CD4-positive, alpha-beta T cell treated with Interleukin-15 for 4 hours (primary cell): ENCODE data around the gene SUPT3H.
"Not testable (repeated sequence)": the region's sequence is repeated elsewhere in the genome, so short reads cannot be mapped to it uniquely, and the experiment has no call there.

Source experiments
- DNase-seq: peaks from one replicate; pipeline ENCODE4 v3.0.0-alpha.2; 2020; ENCODE audit warnings: low spot score

Gene SUPT3H

GRCh38 chr6:44898296-44898930 lies 479.3 kb downstream of the SUPT3H start:
- DNase-seq, result no peak

- no peak for DNase-seq
These were observed 480.4 kb downstream of the SUPT3H start for GRCh38 chr6:44897316-44897715.

DNA sequence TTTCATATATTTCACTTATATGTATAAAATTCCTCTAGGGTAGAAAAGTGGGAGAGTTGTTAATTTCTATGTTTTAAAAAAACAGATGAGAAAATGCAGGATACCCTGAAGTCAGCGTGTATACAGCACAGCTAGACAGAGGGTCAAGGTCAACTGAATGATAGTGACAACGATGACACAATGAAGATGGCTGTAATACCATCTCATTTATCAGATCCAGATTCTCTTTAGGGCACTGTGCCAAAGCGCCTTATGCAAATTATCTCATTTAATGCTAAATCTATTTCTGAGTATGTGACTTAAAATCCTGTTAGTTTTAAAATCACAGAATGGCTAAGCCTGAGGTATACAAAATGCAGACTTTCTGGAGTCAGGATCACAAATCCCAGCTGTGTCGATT lies 481.0 kb downstream of the SUPT3H start:
- DNase-seq, result no peak

DNA sequence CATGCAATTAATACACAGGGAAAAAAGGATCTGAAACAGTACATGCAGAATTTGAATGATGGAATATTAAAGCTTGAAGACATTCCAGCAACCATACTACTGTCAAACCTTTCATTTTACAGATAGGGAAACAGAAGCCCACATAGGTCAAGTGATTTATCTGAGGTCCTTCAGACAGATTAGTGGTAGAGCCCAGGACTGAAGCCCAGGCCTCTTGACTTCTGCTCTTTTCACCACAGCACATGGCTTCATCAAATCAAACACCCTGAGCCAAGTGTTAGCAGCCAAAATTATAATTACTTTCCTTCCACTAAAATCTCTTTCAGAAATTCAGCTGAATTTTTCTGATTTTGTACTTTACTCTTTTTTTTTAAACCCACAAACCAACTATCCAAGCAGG lies 485.2 kb downstream of the SUPT3H start:
- no peak for DNase-seq

GRCh38 chr6:44879071-44879470 lies 498.7 kb downstream of the SUPT3H start:
- not testable (repeated sequence) for DNase-seq

GRCh38 chr6:44876638-44877037 lies 501.1 kb downstream of the SUPT3H start:
- DNase-seq, result not testable (repeated sequence)

DNA sequence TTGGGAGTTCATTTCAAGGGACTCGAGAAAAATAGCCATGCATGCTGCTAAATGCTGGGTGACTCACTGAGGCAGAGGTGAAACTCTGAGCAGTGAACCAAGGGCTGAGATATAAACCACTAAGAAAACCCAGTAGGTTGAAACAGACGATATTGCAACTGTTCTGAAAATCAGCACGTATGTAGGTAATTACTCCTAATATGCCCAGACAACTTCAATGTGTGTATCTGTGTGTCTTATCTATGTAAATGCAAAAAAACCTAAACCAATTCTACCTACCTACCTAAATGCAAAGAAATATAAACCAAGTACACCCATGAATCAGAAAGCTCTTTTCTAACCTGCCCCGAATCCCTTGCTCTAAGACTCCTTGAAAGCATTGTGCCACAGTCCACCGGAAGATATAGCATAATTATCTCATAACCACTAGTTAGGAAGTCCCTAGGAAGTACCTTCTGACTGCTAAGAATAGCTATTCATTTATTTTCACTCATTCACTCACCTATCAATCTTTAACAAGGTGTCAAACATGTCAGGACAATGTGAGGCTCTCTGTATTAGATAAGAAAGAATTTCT lies 508.3 kb downstream of the SUPT3H start:
- no peak for DNase-seq

GRCh38 chr6:44868910-44869309 lies 508.8 kb downstream of the SUPT3H start:
- no peak for DNase-seq

- no peak for DNase-seq
These were observed 509.4 kb downstream of the SUPT3H start for GRCh38 chr6:44868335-44868668.

DNA sequence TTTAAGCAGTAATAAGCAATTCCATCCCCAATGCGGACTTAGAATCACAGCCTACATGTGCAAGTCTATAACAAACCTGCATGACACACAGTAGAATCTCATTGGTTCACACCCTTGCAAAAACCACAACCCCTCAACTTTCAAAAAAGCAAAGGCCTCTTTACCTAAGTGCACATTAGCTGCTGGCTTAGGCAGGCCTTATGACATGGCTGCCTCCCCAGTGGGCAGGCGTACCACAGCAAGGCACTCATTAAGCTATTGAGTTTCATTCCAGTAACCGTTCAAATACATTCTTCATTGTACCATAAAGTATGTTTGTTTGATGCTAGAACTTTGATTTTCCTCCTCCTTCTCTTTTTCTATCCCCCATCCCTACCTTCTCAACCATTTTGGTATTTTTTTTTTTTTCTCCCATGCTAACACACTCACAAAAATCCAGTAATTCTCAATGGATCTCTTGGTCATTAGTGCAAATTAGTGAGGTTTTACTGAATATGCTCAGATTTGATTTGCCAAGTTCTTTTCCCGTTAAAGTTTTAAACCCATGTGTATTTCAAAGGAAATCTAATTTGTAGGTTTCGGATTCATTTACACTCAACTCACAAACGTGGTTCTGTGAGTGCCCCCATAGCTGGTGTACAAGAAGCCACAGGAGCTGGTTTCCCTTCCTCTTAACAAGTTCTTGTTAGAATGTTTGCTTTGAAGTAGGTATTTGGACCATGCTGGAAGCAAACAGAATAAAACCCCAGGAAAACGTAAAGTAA lies 510.0 kb downstream of the SUPT3H start:
- DNase-seq, result no peak

DNA sequence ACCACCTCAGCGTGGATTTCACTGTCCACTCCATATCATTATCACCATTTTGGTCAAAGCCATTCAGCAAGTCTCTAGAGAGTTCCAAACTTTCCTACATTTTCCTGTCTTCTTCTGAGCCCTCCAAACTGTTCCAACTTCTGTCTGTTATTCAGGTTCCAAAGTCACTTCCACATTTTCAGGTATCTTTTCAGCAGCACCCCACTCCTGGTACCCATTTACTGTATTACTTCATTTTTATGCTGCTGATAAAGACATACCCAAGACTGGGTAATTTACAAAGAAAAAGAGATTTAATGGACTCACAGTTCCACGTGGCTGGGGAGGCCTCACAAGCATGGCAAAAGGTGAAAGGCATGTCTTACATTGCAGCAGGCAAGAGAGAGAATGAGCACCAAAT lies 512.5 kb downstream of the SUPT3H start:
- not testable (repeated sequence) for DNase-seq

DNA sequence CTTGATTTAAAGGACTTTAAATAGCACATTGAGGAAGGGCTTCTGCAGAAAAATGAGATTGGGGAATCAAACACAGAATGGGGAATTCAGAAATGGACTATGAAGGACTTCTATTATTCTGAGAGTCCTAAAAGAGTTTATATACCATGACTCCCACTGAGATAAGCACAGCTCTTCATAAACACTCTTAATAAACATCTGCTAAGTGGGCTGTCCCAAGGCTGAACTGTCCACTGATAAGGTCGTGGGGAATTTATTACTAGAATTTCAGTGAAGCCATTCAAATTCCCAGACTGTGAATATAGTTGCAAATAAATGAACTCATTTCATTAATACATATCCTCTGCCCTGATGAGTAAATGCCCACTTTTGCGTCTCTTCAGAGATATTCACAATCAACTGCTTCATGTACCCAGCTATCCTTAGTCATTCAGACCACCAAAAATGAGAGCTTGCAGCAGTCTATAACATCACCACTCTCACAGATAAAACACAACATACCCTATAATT lies 517.8 kb downstream of the SUPT3H start:
- DNase-seq, result no peak

DNA sequence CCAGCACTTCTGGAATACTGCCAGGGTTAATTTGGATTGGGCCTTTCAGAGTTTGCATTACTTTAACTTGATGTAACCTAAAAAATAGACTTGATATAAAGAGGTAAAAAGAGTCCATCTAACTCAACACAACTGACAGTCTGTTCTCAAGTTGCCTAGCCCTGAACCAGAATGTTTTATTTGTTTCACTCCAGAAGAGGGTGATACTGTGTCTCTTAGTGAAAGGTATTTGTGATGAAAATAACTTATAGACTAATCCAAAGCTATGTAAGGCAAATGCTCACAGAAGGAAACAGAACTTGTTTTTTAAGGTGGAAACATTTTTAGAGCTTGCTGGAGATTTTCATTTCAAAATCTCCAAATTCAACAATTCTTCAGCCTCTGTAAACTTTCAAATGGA lies 518.7 kb downstream of the SUPT3H start:
- peak; percentile 28 for DNase-seq

DNA sequence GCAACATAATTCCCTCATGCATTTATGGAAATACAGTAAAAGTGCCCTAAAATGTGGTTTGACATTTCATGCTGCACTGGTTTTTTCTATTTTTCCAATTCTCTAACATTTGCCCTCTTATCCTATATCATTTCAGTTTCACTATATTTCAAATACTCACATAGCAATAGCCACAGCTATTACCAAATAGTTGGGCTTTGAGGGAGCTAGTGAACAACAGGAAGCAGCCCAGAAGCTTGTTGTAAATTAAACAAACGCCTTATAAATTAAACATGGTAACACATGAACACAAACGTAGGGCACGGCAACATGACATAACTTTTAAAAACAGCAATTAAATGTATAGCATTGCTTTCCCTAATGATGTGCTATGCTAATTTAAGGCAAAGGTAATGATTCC lies 521.3 kb downstream of the SUPT3H start:
- no peak for DNase-seq

DNA sequence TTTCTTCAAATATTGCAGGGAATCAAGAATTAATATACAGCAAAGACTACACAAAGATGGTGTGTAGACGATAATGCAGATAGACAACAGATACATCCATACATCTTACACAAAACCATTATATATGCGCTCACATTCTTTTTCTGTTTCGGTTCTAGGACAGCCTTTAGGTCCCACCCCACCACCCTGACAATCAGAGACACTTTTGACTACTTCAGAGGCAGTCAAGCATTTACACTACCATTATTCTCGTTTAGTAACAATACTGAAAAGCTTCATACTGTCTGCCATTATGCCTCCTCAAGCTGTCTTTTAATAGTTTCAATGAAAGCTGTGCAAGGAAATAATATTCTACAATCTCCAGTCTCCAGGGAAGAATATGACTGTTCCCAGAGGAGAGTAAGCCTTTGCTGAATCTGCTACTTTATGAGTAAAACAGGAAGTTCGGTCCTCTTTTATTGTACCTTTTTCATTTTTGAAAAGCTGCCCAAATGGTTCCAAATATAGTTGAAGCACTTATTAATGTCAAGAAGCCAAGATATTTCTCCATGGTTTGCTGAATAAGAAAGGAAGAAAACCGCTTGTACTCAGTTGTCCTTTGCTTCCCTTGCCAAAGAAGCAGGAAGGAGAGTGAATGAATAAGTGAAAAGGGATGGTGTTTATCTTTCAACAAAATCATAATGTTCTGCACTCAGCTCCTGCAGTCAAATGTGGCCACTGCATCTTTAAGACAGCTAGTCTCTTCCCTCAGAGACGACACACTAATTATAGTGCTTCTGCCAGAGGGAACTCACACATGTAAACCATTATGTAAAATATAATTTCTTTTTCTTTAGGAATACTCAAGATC lies 521.9 kb downstream of the SUPT3H start:
- no peak for DNase-seq

DNA sequence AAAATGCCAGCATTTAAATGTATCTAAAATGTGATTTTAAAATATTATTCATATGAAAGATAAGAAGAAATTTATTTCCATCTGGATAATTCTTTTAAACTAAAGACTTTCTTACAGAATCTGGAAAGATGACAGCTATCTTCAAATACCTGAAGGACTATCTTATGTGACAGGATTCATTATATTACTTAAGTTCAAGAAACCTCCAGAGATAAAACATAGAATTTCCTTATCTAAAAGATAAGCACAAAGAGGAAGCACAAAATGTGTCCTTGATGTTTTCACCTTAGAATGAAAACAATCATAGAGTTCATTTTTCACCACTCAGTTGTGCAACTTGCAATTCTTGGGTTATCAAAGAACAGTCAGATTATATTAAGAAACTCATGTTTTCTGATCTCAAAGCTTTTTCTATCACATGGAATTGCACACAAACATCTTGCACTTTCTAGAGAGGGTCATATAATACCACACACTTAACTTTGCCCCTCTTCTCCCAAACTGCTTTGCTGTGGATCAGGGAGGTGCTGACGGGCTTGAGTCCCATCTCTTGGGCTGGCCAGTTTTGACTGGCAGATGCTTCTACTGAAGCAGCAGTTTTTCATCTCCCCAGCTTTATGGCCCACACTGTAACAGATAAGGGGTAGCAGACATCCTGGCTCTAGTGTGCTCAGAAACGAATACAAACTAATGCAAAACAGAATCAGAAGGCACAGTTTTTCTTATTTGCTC lies 522.9 kb downstream of the SUPT3H start:
- DNase-seq, result no peak

GRCh38 chr6:44851176-44851575 lies 526.6 kb downstream of the SUPT3H start:
- no peak for DNase-seq

DNA sequence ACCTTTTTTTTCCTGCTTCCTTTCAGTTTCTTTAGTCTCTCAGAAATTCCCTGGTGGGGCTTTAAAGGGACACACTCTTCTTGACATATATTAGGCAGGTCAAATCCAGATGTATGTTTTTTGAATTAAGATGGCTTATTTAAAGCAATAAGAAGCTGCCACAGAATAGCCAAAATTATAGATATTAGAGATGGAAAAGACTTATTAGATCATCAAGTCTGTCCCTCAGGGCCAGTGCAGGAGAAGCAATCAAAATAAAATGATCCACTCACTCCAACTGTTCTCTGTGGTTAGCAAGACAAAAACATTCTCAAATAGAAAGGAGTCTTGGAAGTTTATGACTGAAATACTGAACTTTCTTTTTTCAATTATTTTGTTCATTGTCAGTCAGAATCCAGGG lies 527.4 kb downstream of the SUPT3H start:
- DNase-seq, result no peak

DNA sequence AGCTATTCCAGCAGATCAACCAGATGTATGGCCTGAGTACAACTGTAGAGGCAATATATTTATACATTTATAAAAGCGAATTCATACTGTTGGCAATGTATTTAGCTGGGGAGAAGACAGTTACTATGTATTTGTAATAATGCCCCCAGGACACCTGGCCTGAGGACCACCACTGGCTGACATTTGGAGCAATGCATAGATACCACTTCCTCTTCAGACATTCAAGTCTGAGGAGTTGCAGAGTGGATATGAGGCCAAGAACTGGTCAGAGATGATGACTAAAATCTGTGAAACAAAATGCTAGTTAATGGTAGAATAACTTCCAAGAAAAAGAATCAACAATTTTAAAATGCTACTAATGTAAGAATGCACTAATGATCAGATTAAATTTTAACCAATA lies 527.9 kb downstream of the SUPT3H start:
- DNase-seq, result no peak

GRCh38 chr6:44843734-44844133 lies 534.0 kb downstream of the SUPT3H start:
- no peak for DNase-seq

GRCh38 chr6:44842616-44843015 lies 535.1 kb downstream of the SUPT3H start:
- DNase-seq, result no peak

- no peak for DNase-seq
These were observed 535.9 kb downstream of the SUPT3H start for GRCh38 chr6:44841829-44842228.
